H1 (cell line): ENCODE measurements around the gene SEZ6. TPM values are rescaled to one million over a fixed set of nuclear protein-coding genes. Genes with fewer than 3 reads are reported as not detected.

Experiments used
- CTCF ChIA-PET: fragments of 300-600 bp; sonication (Branson Sonifier 250); formaldehyde crosslinking; loops from one replicate; lab custom pipeline; 2021; ENCODE audit not compliant: partially characterized antibody; lab: Charles Lee
- POLR2A ChIA-PET: fragments of 300-600 bp; sonication (Branson Sonifier 250); formaldehyde crosslinking; loops from one replicate; lab custom pipeline; 2021; ENCODE audit warnings: inconsistent platforms; ENCODE audit not compliant: partially characterized antibody; lab: Charles Lee
- DNase-seq, 2 experiments: peaks; one replicate each; pipeline versions ENCODE4 v3.0.0 to v3.0.0-alpha.2; 2010 to 2022; ENCODE audit warnings: low spot score in 2 of 2, low read depth in 1 of 2, mixed read lengths in 1 of 2
- FAIRE-seq: peaks from 2 replicates; lab custom pipeline; 2011; peaks lifted over from hg19 to GRCh38; lab: Jason Lieb, UNC
- H2AFZ ChIP-seq: 2 replicates; pipeline ENCODE4 v1.8.1; 2012; ENCODE audit warnings: low read length, inconsistent platforms
- H2AK5ac ChIP-seq: 2 replicates; pipeline ENCODE4 v1.6.1; 2013; ENCODE audit warnings: low read depth, low read length
- H2BK120ac ChIP-seq: replicated peaks from 2 replicates; pipeline ENCODE3; 2013; ENCODE audit warnings: low read depth, low read length, inconsistent platforms
- H2BK12ac ChIP-seq: 2 replicates; pipeline ENCODE4 v1.6.1; 2013; ENCODE audit warnings: low read depth, low read length
- H2BK15ac ChIP-seq: 2 replicates; pipeline ENCODE4 v1.6.1; 2013; ENCODE audit warnings: low read length
- H2BK20ac ChIP-seq: 2 replicates; pipeline ENCODE4 v1.6.1; 2013; ENCODE audit warnings: low read length
- H2BK5ac ChIP-seq: 2 replicates; pipeline ENCODE4 v1.6.1; 2013; ENCODE audit warnings: low read depth, low read length
- H3K14ac ChIP-seq: 2 replicates; pipeline ENCODE4 v1.6.1; 2013; ENCODE audit warnings: inconsistent platforms; ENCODE audit not compliant: insufficient read length
- H3K18ac ChIP-seq: 2 replicates; pipeline ENCODE4 v1.6.1; 2013; ENCODE audit warnings: low read length; ENCODE audit errors: extremely low read depth
- H3K23ac ChIP-seq: 2 replicates; pipeline ENCODE4 v1.6.1; 2013; ENCODE audit warnings: inconsistent platforms; ENCODE audit not compliant: insufficient read length
- H3K23me2 ChIP-seq: 2 replicates; pipeline ENCODE4 v1.6.1; 2013; ENCODE audit warnings: low read depth, low read length
- H3K27ac ChIP-seq: 2 replicates; pipeline ENCODE4 v1.6.1; 2011; ENCODE audit warnings: low read depth, low read length, inconsistent platforms
- H3K27me3 ChIP-seq, 4 experiments: replicated peaks in 1 of 4; 1 replicate in 1 of 4; 2 replicates in 3 of 4; pipeline versions ENCODE4 v1.6.1 to v1.8.1; 2011 to 2013; ENCODE audit warnings: low read length in 3 of 4, mild to moderate bottlenecking in 3 of 4, inconsistent platforms in 2 of 4, mixed read lengths in 2 of 4, moderate library complexity in 1 of 4; ENCODE audit not compliant: control insufficient read depth in 3 of 4, insufficient read depth in 3 of 4; ENCODE audit errors: extremely low read depth in 1 of 4
- H3K36me3 ChIP-seq, 4 experiments: 2 replicates each; pipeline versions ENCODE4 v1.6.1 to v1.8.1; 2011 to 2013; ENCODE audit warnings: mild to moderate bottlenecking in 4 of 4, low read length in 3 of 4, moderate library complexity in 2 of 4, control low read depth in 1 of 4, inconsistent platforms in 1 of 4; ENCODE audit not compliant: insufficient read depth in 4 of 4, control insufficient read depth in 2 of 4
- H3K4ac ChIP-seq: replicated peaks from 2 replicates; pipeline ENCODE3; 2013; ENCODE audit warnings: low read length, low read depth, mixed read lengths, inconsistent platforms; ENCODE audit not compliant: insufficient read length
- H3K4me1 ChIP-seq, 4 experiments: replicated peaks in 1 of 4; 1 replicate in 1 of 4; 2 replicates in 3 of 4; pipeline versions ENCODE4 v1.6.1 to v1.8.1; 2011 to 2013; ENCODE audit warnings: low read length in 3 of 4, inconsistent platforms in 2 of 4, mixed read lengths in 1 of 4; ENCODE audit not compliant: insufficient read depth in 4 of 4, control insufficient read depth in 3 of 4
- H3K4me2 ChIP-seq, 2 experiments: 2 replicates each; pipeline versions ENCODE4 v1.6.1 to v1.8.1; 2011 to 2013; ENCODE audit warnings: low read depth in 2 of 2, low read length in 2 of 2, control low read depth in 1 of 2, inconsistent platforms in 1 of 2, mild to moderate bottlenecking in 1 of 2; ENCODE audit not compliant: insufficient read depth in 1 of 2
- H3K4me3 ChIP-seq, 4 experiments: fragments of 200-600, 300-600 bp in 1 of 4; sonication (generic), shearing (Covaris generic), sonication (Bioruptor Twin) in 1 of 4; 2 replicates each; pipeline versions ENCODE4 v1.5.1 to v1.8.1; 2011 to 2016; ENCODE audit warnings: low read length in 4 of 4, low read depth in 3 of 4, control low read depth in 2 of 4, inconsistent platforms in 2 of 4, mild to moderate bottlenecking in 2 of 4, mixed read lengths in 1 of 4, moderate library complexity in 1 of 4; ENCODE audit not compliant: insufficient read depth in 2 of 4; ENCODE audit errors: extremely low read depth in 1 of 4
- H3K56ac ChIP-seq: replicated peaks from 2 replicates; pipeline ENCODE3; 2013; ENCODE audit warnings: low read depth, mild to moderate bottlenecking, mixed read lengths, low read length, inconsistent platforms; ENCODE audit not compliant: insufficient read length
- H3K79me1 ChIP-seq: 2 replicates; pipeline ENCODE4 v1.6.1; 2013; ENCODE audit warnings: low read depth, low read length, control low read depth
- H3K79me2 ChIP-seq, 2 experiments: 2 replicates each; pipeline versions ENCODE4 v1.6.1 to v1.8.1; 2012 to 2013; ENCODE audit warnings: low read length in 2 of 2, mild to moderate bottlenecking in 2 of 2, inconsistent platforms in 1 of 2; ENCODE audit not compliant: insufficient read depth in 2 of 2, control insufficient read depth in 1 of 2
- H3K9ac ChIP-seq, 4 experiments: replicated peaks in 1 of 4; 1 replicate in 1 of 4; 2 replicates in 3 of 4; pipeline versions ENCODE4 v1.6.1 to v1.8.1; 2011 to 2013; ENCODE audit warnings: low read depth in 3 of 4, low read length in 3 of 4, control low read depth in 2 of 4, mild to moderate bottlenecking in 2 of 4, moderate library complexity in 2 of 4, inconsistent platforms in 1 of 4; ENCODE audit errors: extremely low read depth in 1 of 4
- H3K9me3 ChIP-seq, 2 experiments: 2 replicates each; pipeline versions ENCODE4 v1.6.1 to v1.8.1; 2012 to 2013; ENCODE audit warnings: mild to moderate bottlenecking in 2 of 2, moderate library complexity in 2 of 2, control low read depth in 1 of 2, inconsistent platforms in 1 of 2, low read depth in 1 of 2, low read length in 1 of 2, mixed read lengths in 1 of 2; ENCODE audit not compliant: insufficient read depth in 2 of 2
- H4K20me1 ChIP-seq, 2 experiments: replicated peaks in 1 of 2; 2 replicates each; pipeline versions ENCODE3 to v1.8.1; 2011 to 2013; ENCODE audit warnings: inconsistent platforms in 2 of 2, low read length in 2 of 2, mild to moderate bottlenecking in 1 of 2; ENCODE audit not compliant: insufficient read depth in 2 of 2, control insufficient read depth in 1 of 2
- H4K5ac ChIP-seq: 2 replicates; pipeline ENCODE4 v1.6.1; 2013; ENCODE audit warnings: low read length, low read depth, mixed read lengths, inconsistent platforms; ENCODE audit not compliant: insufficient read length
- H4K8ac ChIP-seq: 2 replicates; pipeline ENCODE4 v1.8.0; 2013; ENCODE audit warnings: mild to moderate bottlenecking, moderate library complexity, low read length, inconsistent platforms; ENCODE audit not compliant: insufficient read depth; ENCODE audit errors: extremely low read depth
- H4K91ac ChIP-seq: replicated peaks from 2 replicates; pipeline ENCODE3; 2013; ENCODE audit warnings: low read length, mixed read lengths, inconsistent platforms; ENCODE audit not compliant: insufficient read length
- ASH2L ChIP-seq: fragments of 200-600, 300-600 bp; sonication (generic); IDR thresholded peaks from one replicate; pipeline ENCODE4 v1.7.1; 2017; ENCODE audit warnings: low read length
- ATF2 ChIP-seq: IDR thresholded peaks from 2 replicates; pipeline ENCODE4 v1.6.1; 2012; ENCODE audit warnings: low read length, inconsistent platforms
- CBX5 ChIP-seq: fragments of 300-800, 300-1000 bp; sonication (generic); IDR thresholded peaks from 2 replicates; pipeline ENCODE4 v1.7.1; 2016; ENCODE audit warnings: antibody characterized with exemption, low read length, low read depth
- CEBPB ChIP-seq: IDR thresholded peaks from 2 replicates; pipeline ENCODE4 v1.6.1; 2012; ENCODE audit warnings: low read depth, low read length
- CREB1 ChIP-seq: IDR thresholded peaks from 2 replicates; pipeline ENCODE4 v1.6.1; 2012; ENCODE audit warnings: inconsistent platforms
- GABPA ChIP-seq: IDR thresholded peaks from 2 replicates; pipeline ENCODE4 v1.6.1; 2011; ENCODE audit warnings: mild to moderate bottlenecking, low read length, moderate library complexity, borderline replicate concordance; ENCODE audit not compliant: insufficient read depth
- JUN ChIP-seq: IDR thresholded peaks from 2 replicates; pipeline ENCODE4 v1.6.1; 2011; ENCODE audit warnings: low read depth, mild to moderate bottlenecking, improper control_type of control experiment, low read length
- KDM4A ChIP-seq: IDR thresholded peaks from one replicate; pipeline ENCODE4 v1.7.1; 2012; ENCODE audit warnings: low read depth, mild to moderate bottlenecking, moderate library complexity, low read length, inconsistent platforms; ENCODE audit not compliant: severe bottlenecking
- KDM5A ChIP-seq: fragments of 200-600 bp; IDR thresholded peaks from 2 replicates; pipeline ENCODE4 v1.7.1; 2012; ENCODE audit warnings: mild to moderate bottlenecking, low read length, inconsistent platforms, mixed read lengths
- NANOG ChIP-seq: IDR thresholded peaks from 2 replicates; pipeline ENCODE4 v1.6.1; 2011; ENCODE audit warnings: low read length, low read depth, mild to moderate bottlenecking, inconsistent platforms; ENCODE audit not compliant: insufficient read depth, poor library complexity, severe bottlenecking
- PHF8 ChIP-seq: fragments of 200-600 bp; sonication (generic); conservative IDR thresholded peaks from 2 replicates; pipeline ENCODE4 v1.7.1; 2012; ENCODE audit warnings: low read depth, mild to moderate bottlenecking, inconsistent platforms, low read length, moderate library complexity
- SIN3A ChIP-seq, 2 experiments: IDR thresholded peaks in 1 of 2; conservative IDR thresholded peaks in 1 of 2; 2 replicates each; pipeline ENCODE4 v1.6.1; 2011 to 2012; ENCODE audit warnings: low read length in 2 of 2, improper control_type of control experiment in 1 of 2, low read depth in 1 of 2, mild to moderate bottlenecking in 1 of 2
- TCF12 ChIP-seq: IDR thresholded peaks from 2 replicates; pipeline ENCODE4 v1.6.1; 2011; ENCODE audit warnings: low read depth, mild to moderate bottlenecking, low read length
- WGBS, 2 experiments: shearing (Covaris generic) in 1 of 2; methylation state at CpG; one replicate each; pipeline versions ENCODE4 v1.1.6 to v1.1.7; 2013 to 2015; ENCODE audit warnings: low lambda C conversion rate in 2 of 2, mixed read lengths in 2 of 2, inconsistent platforms in 1 of 2, low coverage in 1 of 2, missing lambda C conversion rate in 1 of 2; ENCODE audit not compliant: insufficient replicate concordance in 2 of 2, insufficient coverage in 1 of 2, insufficient read length in 1 of 2; ENCODE audit errors: extremely low coverage in 1 of 2, missing lambda C conversion rate in 1 of 2; 5-methylcytosine and 5-hydroxymethylcytosine counted together
- polyA plus RNA-seq, 7 experiments: library from polyadenylated mRNA; depleted of rRNA in 3 of 7; stranded (reverse) in 5 of 7; unstranded in 2 of 7; fragments of >200 nt in 5 of 7; fragments of 200-250 nt in 2 of 7; gene quantifications; 1 replicate in 5 of 7; 2 replicates in 1 of 7; 4 replicates in 1 of 7; pipeline versions ENCODE4 v1.2.1 to v1.2.3, GENCODE V29; 2011 to 2013; ENCODE audit warnings: missing spikeins in 2 of 7, mixed read lengths in 2 of 7
- total RNA-seq: library from RNA; stranded (reverse); fragmentation: NEBNext Ultra II Directional; extraction: Animal tissue kit (Norgen Biotek cat#: 25700); gene quantifications from 2 replicates; pipeline ENCODE4 v1.2.1, GENCODE V29; 2021

The SEZ6 gene
- total and polyA plus RNA-seq, 2 of the 8 experiments (the other 6 are each of a cell fraction or from before 2014, with no cell fraction given), result 6.9 to 16.1 TPM

GRCh38 chr17:28926786-28927185 lies 79.0 kb downstream of the SEZ6 start:
- Histone ChIP-seq H3K14ac (no peak overlapping the region), H3K27me3 (no peaks in the 10 kb centered on the region), H2BK20ac (no peak overlapping the region), H4K20me1 (peaks cover 10 to 18% of the 10 kb centered on the region in 2 experiments), H3K4me2 (no peak overlapping the region), H3K9me3 (no peaks in the 10 kb centered on the region), H4K5ac (no peak overlapping the region), H3K23ac (no peak overlapping the region), H3K36me3 (peaks cover 8 to 55% (median 35%) of the 10 kb centered on the region in 4 experiments), H2BK12ac (no peak overlapping the region), H2BK15ac (no peak overlapping the region), H3K9ac (no peak overlapping the region), H3K27ac (no peak overlapping the region), H4K91ac (no peak overlapping the region), H3K4ac (no peak overlapping the region), H3K18ac (no peak overlapping the region), H2AFZ (no peak overlapping the region), H3K79me2 (peaks cover 10 to 61% of the 10 kb centered on the region in 2 experiments), H3K4me3 (no peak overlapping the region), H2AK5ac (no peak overlapping the region), H3K56ac (no peak overlapping the region), H2BK5ac (no peak overlapping the region), H3K4me1 (no peaks in the 10 kb centered on the region), H4K8ac (no peak overlapping the region), H3K23me2 (no peaks in the 10 kb centered on the region), H3K79me1 (peaks cover 21% of the 10 kb centered on the region), H2BK120ac (no peak overlapping the region)
- ChIA-PET POLR2A (interaction anchor here (0.6 to 6.8 kb wide), 8 partner anchors 8 to 304 kb away, joined by 3 to 29 read pairs (median 4); no protein-coding TSS in a partner anchor), CTCF (interaction anchor here (0.7 to 16.4 kb wide), 8 partner anchors 9 to 185 kb away, joined by 3 to 123 read pairs (median 6); no protein-coding TSS in a partner anchor)
- FAIRE-seq, result no peak
- DNase-seq, result no peak
- TF ChIP-seq SIN3A (conservative IDR thresholded peaks at IDR 0.05 in 1 of 2, IDR thresholded peaks at IDR 0.05 in 1 of 2; ENCODE audit: low read depth in 1 of 2, low read length in 2 of 2), result no peak
- TF ChIP-seq KDM5A, result no peak
- TF ChIP-seq CEBPB, result no peak
- no peak for TF ChIP-seq PHF8
- no peak for TF ChIP-seq KDM4A
- no peak for TF ChIP-seq JUN
- no peak for TF ChIP-seq GABPA
- no peak for TF ChIP-seq ASH2L
- TF ChIP-seq TCF12, result no peak
- TF ChIP-seq NANOG, result no peak
- no peak for TF ChIP-seq ATF2
- TF ChIP-seq CREB1, result no peak
- no peak for TF ChIP-seq CBX5
- 94% methylated on average over 4 of the region's 4 CpGs; no CpG with 5 or more reads in 1 of the 2 experiments for WGBS, 2 experiments
